Hepatocyte (in vitro differentiated cells): ENCODE measurements around the gene PPP2R5C.

ENCODE experiments used
- EZH2 ChIP-seq: fragments of 200-600 bp; sonication (generic); IDR thresholded peaks from 2 replicates; pipeline ENCODE4 v1.6.1; 2016; ENCODE audit warnings: antibody characterized with exemption, mild to moderate bottlenecking, borderline replicate concordance
- TF ChIP-seq, protein P1 (sequence below): fragments of 200-600 bp; sonication (generic); IDR thresholded peaks from 2 replicates; pipeline ENCODE4 v1.5.1; 2016; ENCODE audit warnings: antibody characterized with exemption, mild to moderate bottlenecking; ENCODE audit not compliant: poor library complexity

- TF ChIP-seq, protein P1, sequence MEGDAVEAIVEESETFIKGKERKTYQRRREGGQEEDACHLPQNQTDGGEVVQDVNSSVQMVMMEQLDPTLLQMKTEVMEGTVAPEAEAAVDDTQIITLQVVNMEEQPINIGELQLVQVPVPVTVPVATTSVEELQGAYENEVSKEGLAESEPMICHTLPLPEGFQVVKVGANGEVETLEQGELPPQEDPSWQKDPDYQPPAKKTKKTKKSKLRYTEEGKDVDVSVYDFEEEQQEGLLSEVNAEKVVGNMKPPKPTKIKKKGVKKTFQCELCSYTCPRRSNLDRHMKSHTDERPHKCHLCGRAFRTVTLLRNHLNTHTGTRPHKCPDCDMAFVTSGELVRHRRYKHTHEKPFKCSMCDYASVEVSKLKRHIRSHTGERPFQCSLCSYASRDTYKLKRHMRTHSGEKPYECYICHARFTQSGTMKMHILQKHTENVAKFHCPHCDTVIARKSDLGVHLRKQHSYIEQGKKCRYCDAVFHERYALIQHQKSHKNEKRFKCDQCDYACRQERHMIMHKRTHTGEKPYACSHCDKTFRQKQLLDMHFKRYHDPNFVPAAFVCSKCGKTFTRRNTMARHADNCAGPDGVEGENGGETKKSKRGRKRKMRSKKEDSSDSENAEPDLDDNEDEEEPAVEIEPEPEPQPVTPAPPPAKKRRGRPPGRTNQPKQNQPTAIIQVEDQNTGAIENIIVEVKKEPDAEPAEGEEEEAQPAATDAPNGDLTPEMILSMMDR: no peak
- no peak for TF ChIP-seq EZH2
These were observed 176.6 kb downstream of the PPP2R5C start for GRCh38 chr14:101937926-101938767.
